ENCODE measurements around the gene ZDHHC18.
A peak's percentile ranks its signal among the peaks of the same experiment; 100 is the strongest.
"Not testable (repeated sequence)": the region's sequence is repeated elsewhere in the genome, so short reads cannot be mapped to it uniquely, and the experiment has no call there.

Gene ZDHHC18

DNA sequence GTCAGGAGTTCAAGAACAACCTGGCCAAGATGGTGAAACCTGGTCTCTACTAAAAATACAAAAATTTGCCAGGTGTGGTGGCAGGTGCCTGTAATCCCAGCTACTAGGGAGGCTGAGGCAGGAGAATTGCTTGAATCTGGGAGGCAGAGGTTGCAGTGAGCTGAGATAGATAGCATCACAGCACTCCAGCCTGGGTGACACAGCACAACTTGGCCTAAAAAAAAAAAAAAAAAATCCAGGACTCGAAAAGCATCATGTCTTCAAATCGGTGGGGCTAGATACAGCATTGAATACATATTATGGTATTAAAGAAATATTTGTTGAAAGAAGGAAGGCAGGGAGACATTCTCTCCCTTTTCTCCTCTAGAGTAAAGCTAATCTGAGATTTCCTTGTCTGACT is 46.6 kb downstream of the ZDHHC18 start:
- not testable (repeated sequence) for H4K8ac ChIP-seq (ENCODE audit: low read depth, low read length); DNase-seq (ENCODE audit: low spot score); H3K27me3 ChIP-seq (ENCODE audit: control insufficient read depth in 3 of 3, insufficient read depth in 3 of 3, low read depth in 1 of 3, low read length in 3 of 3); H2BK5ac ChIP-seq (ENCODE audit: low read length); H3K18ac ChIP-seq (ENCODE audit: low read length); H2BK12ac ChIP-seq (ENCODE audit: low read length); H4K91ac ChIP-seq (ENCODE audit: low read depth, low read length, poor library complexity); H3K4me3 ChIP-seq (ENCODE audit: low read length in 2 of 2); H3K4me2 ChIP-seq (ENCODE audit: insufficient read depth, low read length, poor library complexity, severe bottlenecking); H2BK120ac ChIP-seq (ENCODE audit: low read depth, low read length); H3K4ac ChIP-seq (ENCODE audit: low read length); H3K14ac ChIP-seq (ENCODE audit: low read length); H2AFZ ChIP-seq (ENCODE audit: low read length); H3K27ac ChIP-seq (replicated peaks; ENCODE audit: low read length); H3K9ac ChIP-seq (ENCODE audit: low read depth, low read length, poor library complexity); H2AK5ac ChIP-seq (ENCODE audit: low read depth, low read length); H3K9me3 ChIP-seq (replicated peaks in 1 of 2; ENCODE audit: control insufficient read depth in 2 of 2, insufficient read depth in 1 of 2, low read depth in 1 of 2, low read length in 2 of 2); H3K79me1 ChIP-seq (ENCODE audit: low read depth, low read length); H3K23ac ChIP-seq (ENCODE audit: low read depth, low read length, poor library complexity); H2BK15ac ChIP-seq (ENCODE audit: low read length)
- no CpG with 5 or more reads among the region's 2 CpGs for WGBS, 2 donors (ENCODE audit: extremely low coverage in 2 of 2, insufficient read length in 2 of 2, insufficient replicate concordance in 1 of 2)
- Histone ChIP-seq H3K4me1 (ENCODE audit: control insufficient read depth in 2 of 2, insufficient read depth in 1 of 2, low read depth in 1 of 2, low read length in 2 of 2) (peaks cover 0 to 17% of the 10 kb centered on the region in 2 donors), H3K36me3 (replicated peaks in 1 of 2; ENCODE audit: control insufficient read depth in 2 of 2, insufficient read depth in 2 of 2, low read length in 2 of 2) (peaks cover 2 to 18% of the 10 kb centered on the region in 2 donors)

DNA sequence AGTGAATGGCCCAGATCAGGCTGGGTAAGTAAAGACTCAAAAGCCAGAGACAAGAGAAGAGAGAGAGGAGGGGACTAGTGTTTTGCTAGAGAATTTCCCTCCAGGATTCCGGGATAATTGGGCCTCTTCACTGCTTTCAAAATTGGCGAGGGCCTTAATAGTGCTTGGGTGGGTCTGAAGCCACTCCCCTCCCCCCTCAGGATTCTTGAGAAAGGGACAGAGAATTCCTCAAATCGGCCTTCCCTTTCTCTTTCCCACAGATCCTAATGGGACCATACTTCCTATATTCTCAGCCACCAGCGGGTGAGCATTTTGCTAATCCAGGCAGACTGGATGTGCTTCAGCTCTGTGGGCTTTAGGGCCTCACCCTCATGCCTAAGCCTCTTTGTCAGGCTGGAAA is 48.4 kb downstream of the ZDHHC18 start:
- no peak overlapping the region for H2BK120ac ChIP-seq (ENCODE audit: low read depth, low read length)
- peak overlapping the region; percentile 95 for H3K27ac ChIP-seq (replicated peaks; ENCODE audit: low read length)
- H3K18ac ChIP-seq (ENCODE audit: low read length), result no peak overlapping the region
- H4K91ac ChIP-seq (ENCODE audit: low read depth, low read length, poor library complexity), result no peak overlapping the region
- no peak overlapping the region for H2AK5ac ChIP-seq (ENCODE audit: low read depth, low read length)
- H2BK15ac ChIP-seq (ENCODE audit: low read length), result no peak overlapping the region
- WGBS, 2 donors (ENCODE audit: extremely low coverage in 2 of 2, insufficient read length in 2 of 2, insufficient replicate concordance in 1 of 2), result no CpG with 5 or more reads among the region's 4 CpGs
- H3K9ac ChIP-seq (ENCODE audit: low read depth, low read length, poor library complexity), result no peak overlapping the region
- H3K4ac ChIP-seq (ENCODE audit: low read length), result no peak overlapping the region
- no peaks in the 10 kb centered on the region for H3K27me3 ChIP-seq (ENCODE audit: control insufficient read depth in 3 of 3, insufficient read depth in 3 of 3, low read depth in 1 of 3, low read length in 3 of 3)
- no peak overlapping the region for H4K8ac ChIP-seq (ENCODE audit: low read depth, low read length)
- peak; percentile 73 for DNase-seq (ENCODE audit: low spot score)
- no peak overlapping the region for H2BK12ac ChIP-seq (ENCODE audit: low read length)
- H3K9me3 ChIP-seq (replicated peaks in 1 of 2; ENCODE audit: control insufficient read depth in 2 of 2, insufficient read depth in 1 of 2, low read depth in 1 of 2, low read length in 2 of 2), result no peaks in the 10 kb centered on the region
- no peak overlapping the region for H3K23ac ChIP-seq (ENCODE audit: low read depth, low read length, poor library complexity)
- no peaks in the 10 kb centered on the region for H3K79me1 ChIP-seq (ENCODE audit: low read depth, low read length)
- H3K4me1 ChIP-seq (ENCODE audit: control insufficient read depth in 2 of 2, insufficient read depth in 1 of 2, low read depth in 1 of 2, low read length in 2 of 2), result peaks cover 0 to 17% of the 10 kb centered on the region in 2 donors
- peak overlapping the region; percentile 19 for H3K4me2 ChIP-seq (ENCODE audit: insufficient read depth, low read length, poor library complexity, severe bottlenecking)
- H2BK5ac ChIP-seq (ENCODE audit: low read length), result no peak overlapping the region
- no peak overlapping the region for H3K4me3 ChIP-seq (ENCODE audit: low read length in 2 of 2)
- peaks cover 8 to 34% of the 10 kb centered on the region in 2 donors for H3K36me3 ChIP-seq (replicated peaks in 1 of 2; ENCODE audit: control insufficient read depth in 2 of 2, insufficient read depth in 2 of 2, low read length in 2 of 2)
- H2AFZ ChIP-seq (ENCODE audit: low read length), result no peak overlapping the region
- no peak overlapping the region for H3K14ac ChIP-seq (ENCODE audit: low read length)

DNA sequence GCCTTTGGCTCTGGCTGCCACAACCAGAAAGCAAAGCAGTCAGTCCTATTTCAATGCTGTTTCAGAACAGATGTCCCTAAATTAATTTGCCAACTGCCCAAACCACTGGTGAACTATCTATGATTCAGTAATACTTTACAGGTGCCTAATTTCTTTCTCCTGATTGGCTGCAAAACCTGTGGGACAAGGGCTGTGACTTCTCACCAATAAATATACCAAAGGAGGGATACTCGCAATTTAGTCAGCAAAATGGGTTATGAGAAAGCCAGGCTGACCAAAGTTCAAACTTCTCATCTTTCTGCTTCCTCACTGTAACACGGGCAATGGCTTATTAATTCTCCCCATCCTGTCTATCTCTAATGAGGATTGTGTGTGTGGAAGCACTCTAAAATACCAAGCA is 50.8 kb downstream of the ZDHHC18 start:
- no peak for DNase-seq (ENCODE audit: low spot score)
- Histone ChIP-seq H3K4me2 (ENCODE audit: insufficient read depth, low read length, poor library complexity, severe bottlenecking) (no peak overlapping the region), H2BK120ac (ENCODE audit: low read depth, low read length) (no peak overlapping the region), H2BK12ac (ENCODE audit: low read length) (no peak overlapping the region), H3K23ac (ENCODE audit: low read depth, low read length, poor library complexity) (no peak overlapping the region), H3K27me3 (ENCODE audit: control insufficient read depth in 3 of 3, insufficient read depth in 3 of 3, low read depth in 1 of 3, low read length in 3 of 3) (no peaks in the 10 kb centered on the region), H3K14ac (ENCODE audit: low read length) (no peak overlapping the region), H2BK15ac (ENCODE audit: low read length) (no peak overlapping the region), H4K8ac (ENCODE audit: low read depth, low read length) (no peak overlapping the region), H4K91ac (ENCODE audit: low read depth, low read length, poor library complexity) (no peak overlapping the region), H3K9ac (ENCODE audit: low read depth, low read length, poor library complexity) (no peak overlapping the region), H3K18ac (ENCODE audit: low read length) (no peak overlapping the region), H3K4ac (ENCODE audit: low read length) (no peak overlapping the region), H3K79me1 (ENCODE audit: low read depth, low read length) (no peaks in the 10 kb centered on the region), H3K36me3 (replicated peaks in 1 of 2; ENCODE audit: control insufficient read depth in 2 of 2, insufficient read depth in 2 of 2, low read length in 2 of 2) (peaks cover 15 to 55% of the 10 kb centered on the region in 2 donors), H2AK5ac (ENCODE audit: low read depth, low read length) (no peak overlapping the region), H2AFZ (ENCODE audit: low read length) (no peak overlapping the region), H3K27ac (replicated peaks; ENCODE audit: low read length) (no peak overlapping the region), H2BK5ac (ENCODE audit: low read length) (peak overlapping the region; percentile 91), H3K4me3 (ENCODE audit: low read length in 2 of 2) (no peak overlapping the region), H3K4me1 (ENCODE audit: control insufficient read depth in 2 of 2, insufficient read depth in 1 of 2, low read depth in 1 of 2, low read length in 2 of 2) (peaks cover 0 to 15% of the 10 kb centered on the region in 2 donors), H3K9me3 (replicated peaks in 1 of 2; ENCODE audit: control insufficient read depth in 2 of 2, insufficient read depth in 1 of 2, low read depth in 1 of 2, low read length in 2 of 2) (no peaks in the 10 kb centered on the region)
- WGBS, 2 donors (ENCODE audit: extremely low coverage in 2 of 2, insufficient read length in 2 of 2, insufficient replicate concordance in 1 of 2), result no CpG with 5 or more reads among the region's 2 CpGs

DNA sequence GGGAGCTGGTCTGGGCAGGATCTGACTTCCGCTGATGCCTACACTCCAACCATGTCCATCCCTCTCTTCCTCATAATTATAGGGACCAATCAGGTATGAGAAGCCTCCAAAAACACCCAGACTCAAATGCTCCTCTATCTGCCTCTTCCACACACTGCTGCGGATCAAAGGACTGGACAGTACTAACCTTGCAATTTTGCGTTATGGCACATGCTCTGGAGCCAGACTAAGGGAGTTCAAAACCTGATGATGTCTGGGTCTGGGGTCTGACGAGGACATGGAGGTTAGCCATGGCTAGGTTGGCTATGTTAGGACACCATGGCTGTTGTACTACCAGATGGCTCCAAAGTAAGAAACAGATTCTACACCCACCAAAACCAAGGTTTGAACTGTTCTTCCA is 53.3 kb downstream of the ZDHHC18 start:
- Histone ChIP-seq H2BK12ac (ENCODE audit: low read length) (no peak overlapping the region), H3K4ac (ENCODE audit: low read length) (no peak overlapping the region), H3K4me1 (ENCODE audit: control insufficient read depth in 2 of 2, insufficient read depth in 1 of 2, low read depth in 1 of 2, low read length in 2 of 2) (peaks cover 0 to 8% of the 10 kb centered on the region in 2 donors), H3K36me3 (replicated peaks in 1 of 2; ENCODE audit: control insufficient read depth in 2 of 2, insufficient read depth in 2 of 2, low read length in 2 of 2) (peaks cover 32 to 79% of the 10 kb centered on the region in 2 donors), H3K27ac (replicated peaks; ENCODE audit: low read length) (no peak overlapping the region), H3K79me1 (ENCODE audit: low read depth, low read length) (peaks cover 3% of the 10 kb centered on the region), H3K23ac (ENCODE audit: low read depth, low read length, poor library complexity) (no peak overlapping the region), H2BK120ac (ENCODE audit: low read depth, low read length) (no peak overlapping the region), H2BK5ac (ENCODE audit: low read length) (no peak overlapping the region), H3K4me2 (ENCODE audit: insufficient read depth, low read length, poor library complexity, severe bottlenecking) (no peak overlapping the region), H3K27me3 (ENCODE audit: control insufficient read depth in 3 of 3, insufficient read depth in 3 of 3, low read depth in 1 of 3, low read length in 3 of 3) (no peaks in the 10 kb centered on the region), H3K4me3 (ENCODE audit: low read length in 2 of 2) (no peak overlapping the region), H3K18ac (ENCODE audit: low read length) (no peak overlapping the region), H2AK5ac (ENCODE audit: low read depth, low read length) (no peak overlapping the region), H4K91ac (ENCODE audit: low read depth, low read length, poor library complexity) (no peak overlapping the region), H3K14ac (ENCODE audit: low read length) (no peak overlapping the region), H2AFZ (ENCODE audit: low read length) (no peak overlapping the region), H2BK15ac (ENCODE audit: low read length) (no peak overlapping the region), H4K8ac (ENCODE audit: low read depth, low read length) (no peak overlapping the region), H3K9ac (ENCODE audit: low read depth, low read length, poor library complexity) (no peak overlapping the region), H3K9me3 (replicated peaks in 1 of 2; ENCODE audit: control insufficient read depth in 2 of 2, insufficient read depth in 1 of 2, low read depth in 1 of 2, low read length in 2 of 2) (no peaks in the 10 kb centered on the region)
- DNase-seq (ENCODE audit: low spot score), result no peak
- WGBS, 2 donors (ENCODE audit: extremely low coverage in 2 of 2, insufficient read length in 2 of 2, insufficient replicate concordance in 1 of 2), result no CpG with 5 or more reads among the region's 4 CpGs
